ENCODE measurements around the gene TTLL6. TPM values are rescaled to one million over a fixed set of nuclear protein-coding genes. Genes with fewer than 3 reads are reported as not detected.
"Not testable (repeated sequence)": the region's sequence is repeated elsewhere in the genome, so short reads cannot be mapped to it uniquely, and the experiment has no call there.

The TTLL6 gene
- total RNA-seq, 1 donor from 2014 or later, result not detected

DNA sequence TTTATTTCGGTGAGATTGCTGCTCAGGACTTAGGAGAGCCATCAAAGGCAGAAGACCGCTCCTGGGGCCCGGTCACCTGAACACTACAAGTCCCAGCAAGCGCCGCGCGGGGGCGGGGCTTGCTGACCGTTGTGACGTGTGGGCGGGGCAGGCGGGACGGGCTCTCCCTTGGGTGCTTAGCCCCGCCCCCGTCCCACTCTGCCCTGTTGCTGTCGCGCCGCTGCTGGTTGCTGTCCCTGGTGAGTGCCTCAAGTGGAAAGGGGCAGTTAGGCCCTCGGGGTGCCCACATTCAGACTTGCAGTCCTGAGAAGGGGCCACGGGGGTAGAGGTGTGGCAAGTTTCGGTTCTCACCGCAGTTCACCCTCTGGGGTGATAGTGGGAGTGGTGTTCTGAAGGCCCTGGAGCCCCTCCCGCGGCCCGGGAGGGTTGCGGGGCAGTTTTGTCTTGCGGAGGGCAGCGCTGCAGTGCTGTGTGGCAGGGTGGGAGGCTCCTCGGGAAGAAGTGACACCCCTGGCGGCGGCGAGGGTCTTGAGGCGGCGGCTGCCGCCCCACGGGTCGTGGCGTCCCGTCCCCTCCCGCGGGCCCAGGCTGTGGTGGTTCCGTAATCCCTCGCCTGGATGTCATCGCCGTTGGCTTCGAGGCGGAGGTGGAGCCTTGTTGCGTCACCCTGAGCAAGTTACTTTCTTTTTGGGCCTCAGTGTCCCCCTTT is 14.0 kb upstream of the TTLL6 start, which contains the start of gene CALCOCO2:
CALCOCO2 (plus strand) TSS at position 196 of the 709 bp plus-strand sequence. CDS start 10,673 bp downstream, outside the sequence.
- Mint-ChIP-seq H3K4me1 (ENCODE audit: unreplicated experiment) (peaks cover 13% of the 10 kb centered on the region), H3K9me3 (ENCODE audit: unreplicated experiment) (no peaks in the 10 kb centered on the region), H3K36me3 (ENCODE audit: unreplicated experiment) (no peaks in the 10 kb centered on the region), H3K4me3 (ENCODE audit: unreplicated experiment) (peak within 1 kb of the TSS; percentile 98), H3K27ac (ENCODE audit: unreplicated experiment) (peak within 1 kb of the TSS; percentile 96), H3K27me3 (ENCODE audit: unreplicated experiment) (no peaks in the 10 kb centered on the region)
- DNase-seq (ENCODE audit: extremely low spot score, unreplicated experiment), result peak; percentile 95
- TF ChIP-seq, protein P1, sequence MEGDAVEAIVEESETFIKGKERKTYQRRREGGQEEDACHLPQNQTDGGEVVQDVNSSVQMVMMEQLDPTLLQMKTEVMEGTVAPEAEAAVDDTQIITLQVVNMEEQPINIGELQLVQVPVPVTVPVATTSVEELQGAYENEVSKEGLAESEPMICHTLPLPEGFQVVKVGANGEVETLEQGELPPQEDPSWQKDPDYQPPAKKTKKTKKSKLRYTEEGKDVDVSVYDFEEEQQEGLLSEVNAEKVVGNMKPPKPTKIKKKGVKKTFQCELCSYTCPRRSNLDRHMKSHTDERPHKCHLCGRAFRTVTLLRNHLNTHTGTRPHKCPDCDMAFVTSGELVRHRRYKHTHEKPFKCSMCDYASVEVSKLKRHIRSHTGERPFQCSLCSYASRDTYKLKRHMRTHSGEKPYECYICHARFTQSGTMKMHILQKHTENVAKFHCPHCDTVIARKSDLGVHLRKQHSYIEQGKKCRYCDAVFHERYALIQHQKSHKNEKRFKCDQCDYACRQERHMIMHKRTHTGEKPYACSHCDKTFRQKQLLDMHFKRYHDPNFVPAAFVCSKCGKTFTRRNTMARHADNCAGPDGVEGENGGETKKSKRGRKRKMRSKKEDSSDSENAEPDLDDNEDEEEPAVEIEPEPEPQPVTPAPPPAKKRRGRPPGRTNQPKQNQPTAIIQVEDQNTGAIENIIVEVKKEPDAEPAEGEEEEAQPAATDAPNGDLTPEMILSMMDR (IDR thresholded peaks at IDR 0.05), result no peak

DNA sequence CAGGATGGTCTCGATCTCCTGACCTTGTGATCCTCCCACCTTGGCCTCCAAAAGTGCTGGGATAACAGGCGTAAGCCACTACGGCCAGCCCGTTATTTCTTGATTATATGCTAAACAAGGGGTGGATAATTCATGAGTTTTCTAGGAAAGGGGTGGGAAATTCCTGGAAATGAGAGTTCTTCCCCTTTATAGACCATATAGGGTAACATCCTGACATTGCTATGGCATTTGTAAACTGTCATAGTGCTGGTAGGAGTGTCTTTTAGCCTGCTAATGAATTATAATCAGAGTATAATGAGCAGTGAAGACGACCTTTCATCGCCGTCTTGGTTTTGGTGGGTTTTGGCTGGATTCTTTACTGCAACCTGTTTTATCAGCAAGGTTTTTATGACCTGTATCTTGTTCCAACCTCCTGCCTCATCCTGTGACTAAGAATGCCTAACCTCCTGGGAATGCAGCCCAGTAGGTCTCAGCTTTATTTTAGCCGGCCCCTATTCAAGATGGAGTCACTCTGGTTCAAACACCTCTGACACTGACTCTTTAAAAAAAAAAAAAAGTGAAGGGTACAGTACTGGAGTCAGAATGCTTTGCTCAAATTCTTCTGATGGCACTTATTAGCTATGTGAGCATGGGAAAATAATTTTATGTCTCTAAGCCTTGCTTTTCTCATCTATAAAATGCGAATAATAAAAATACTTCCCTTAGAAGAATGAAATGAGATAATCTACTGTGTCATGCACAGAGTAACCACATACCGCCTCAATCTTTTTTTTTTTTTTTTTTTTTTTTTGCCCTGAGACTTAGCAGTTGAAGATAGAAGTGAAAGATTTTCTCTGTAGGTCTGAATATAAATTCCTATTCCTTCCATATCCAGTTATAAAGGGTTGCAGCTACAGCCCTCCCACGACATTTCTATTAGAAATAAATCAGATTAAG is 8.7 kb upstream of the TTLL6 start:
- peaks cover under 1% of the 10 kb centered on the region for H3K4me1 Mint-ChIP-seq (ENCODE audit: unreplicated experiment)
- no peak overlapping the region for H3K27ac Mint-ChIP-seq (ENCODE audit: unreplicated experiment)
- peaks cover 7% of the 10 kb centered on the region for H3K27me3 Mint-ChIP-seq (ENCODE audit: unreplicated experiment)
- no peaks in the 10 kb centered on the region for H3K9me3 Mint-ChIP-seq (ENCODE audit: unreplicated experiment)
- TF ChIP-seq, protein P1 (IDR thresholded peaks at IDR 0.05), result no peak
- no peak for DNase-seq (ENCODE audit: extremely low spot score, unreplicated experiment)
- no peak overlapping the region for H3K4me3 Mint-ChIP-seq (ENCODE audit: unreplicated experiment)
- H3K36me3 Mint-ChIP-seq (ENCODE audit: unreplicated experiment), result no peaks in the 10 kb centered on the region

DNA sequence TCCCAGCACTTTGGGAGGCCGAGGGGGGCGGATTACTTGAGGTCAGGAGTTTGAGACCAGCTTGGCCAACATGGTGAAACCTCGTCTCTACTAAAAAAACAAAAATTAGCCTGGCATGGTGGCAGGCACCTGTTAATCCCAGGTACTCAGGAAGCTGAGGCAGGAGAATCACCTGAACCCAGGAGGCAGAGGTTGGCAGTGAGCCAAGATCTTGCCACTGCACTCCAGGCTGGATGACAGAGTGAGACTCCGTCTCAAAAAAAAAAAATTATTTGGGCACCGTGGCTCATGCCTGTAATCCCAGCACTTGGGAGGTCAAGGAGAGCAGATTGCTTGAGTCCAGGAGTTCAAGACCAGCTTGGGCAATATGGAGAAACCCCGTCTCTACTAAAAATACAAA is 3.9 kb upstream of the TTLL6 start:
- not testable (repeated sequence) for H3K4me3 Mint-ChIP-seq (ENCODE audit: unreplicated experiment); H3K27ac Mint-ChIP-seq (ENCODE audit: unreplicated experiment); H3K9me3 Mint-ChIP-seq (ENCODE audit: unreplicated experiment); DNase-seq (ENCODE audit: extremely low spot score, unreplicated experiment); H3K36me3 Mint-ChIP-seq (ENCODE audit: unreplicated experiment); H3K4me1 Mint-ChIP-seq (ENCODE audit: unreplicated experiment)
- peaks cover 32% of the 10 kb centered on the region for H3K27me3 Mint-ChIP-seq (ENCODE audit: unreplicated experiment)

DNA sequence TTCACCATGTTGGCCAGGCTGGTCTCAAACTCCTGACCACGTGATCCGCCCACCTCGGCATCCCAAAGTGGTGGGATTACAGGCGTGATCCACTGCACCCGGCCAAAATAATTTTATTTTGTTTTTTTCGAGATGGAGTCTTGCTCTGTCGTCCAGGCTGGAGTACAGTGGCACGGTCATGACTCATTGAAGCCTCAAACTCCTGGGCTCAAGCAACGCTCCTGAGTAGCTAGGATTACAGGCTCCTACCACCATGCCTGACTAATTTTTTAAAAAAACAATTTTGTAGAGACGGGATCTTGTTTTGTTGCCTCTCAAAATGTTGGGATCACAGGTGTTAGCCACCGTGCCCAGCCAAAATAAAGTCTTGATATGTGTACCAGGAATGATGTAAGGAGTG is 2.4 kb upstream of the TTLL6 start:
- no peak overlapping the region for H3K4me3 Mint-ChIP-seq (ENCODE audit: unreplicated experiment)
- H3K36me3 Mint-ChIP-seq (ENCODE audit: unreplicated experiment), result no peaks in the 10 kb centered on the region
- no peaks in the 10 kb centered on the region for H3K9me3 Mint-ChIP-seq (ENCODE audit: unreplicated experiment)
- H3K4me1 Mint-ChIP-seq (ENCODE audit: unreplicated experiment), result peaks cover 7% of the 10 kb centered on the region
- DNase-seq (ENCODE audit: extremely low spot score, unreplicated experiment), result no peak
- TF ChIP-seq, protein P1 (IDR thresholded peaks at IDR 0.05), result no peak
- peaks cover 46% of the 10 kb centered on the region for H3K27me3 Mint-ChIP-seq (ENCODE audit: unreplicated experiment)
- H3K27ac Mint-ChIP-seq (ENCODE audit: unreplicated experiment), result no peak overlapping the region

DNA sequence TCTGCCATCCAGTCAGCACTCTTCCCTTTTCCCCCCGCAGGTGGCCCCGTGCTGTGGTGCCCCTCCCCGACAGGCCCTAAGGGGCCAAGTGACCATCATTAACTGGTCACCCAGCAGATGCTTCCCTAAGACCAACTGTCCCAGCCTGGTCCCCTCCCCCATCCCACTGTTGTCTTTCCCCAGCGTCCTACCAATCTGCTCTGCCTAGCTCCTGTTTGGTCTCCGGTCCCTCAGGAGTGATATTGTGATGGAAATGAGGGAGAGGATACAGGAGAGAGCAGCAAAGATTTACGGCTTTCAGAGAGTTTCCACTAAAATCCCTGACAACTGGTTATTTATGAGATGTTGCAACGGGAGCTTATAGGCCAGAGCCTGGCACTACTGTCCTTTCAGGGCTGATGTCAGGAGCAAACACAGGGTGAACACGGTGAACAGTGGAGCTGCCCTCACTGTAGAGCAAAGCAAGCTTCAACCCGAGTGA is 1.4 kb upstream of the TTLL6 start:
- peaks cover 7% of the 10 kb centered on the region for H3K4me1 Mint-ChIP-seq (ENCODE audit: unreplicated experiment)
- H3K9me3 Mint-ChIP-seq (ENCODE audit: unreplicated experiment), result no peaks in the 10 kb centered on the region
- H3K4me3 Mint-ChIP-seq (ENCODE audit: unreplicated experiment), result no peak overlapping the region
- no peak overlapping the region for H3K27ac Mint-ChIP-seq (ENCODE audit: unreplicated experiment)
- H3K27me3 Mint-ChIP-seq (ENCODE audit: unreplicated experiment), result peaks cover 50% of the 10 kb centered on the region
- no peak for DNase-seq (ENCODE audit: extremely low spot score, unreplicated experiment)
- TF ChIP-seq, protein P1 (IDR thresholded peaks at IDR 0.05), result no peak
- no peaks in the 10 kb centered on the region for H3K36me3 Mint-ChIP-seq (ENCODE audit: unreplicated experiment)
